Heart left ventricle (tissue), 16 donors: Measurements from ENCODE around the gene PHAF1. TPM values are rescaled to one million over a fixed set of nuclear protein-coding genes. Genes with fewer than 3 reads are reported as not detected.

ENCODE experiments used
- ATAC-seq, 4 donors: fragments of 200-7000 bp; cut with Tn5 transposase; one replicate each; pipeline ENCODE4 v1.9.1; 2020 to 2022; ENCODE audit warnings: moderate library complexity in 4 of 4, mild to moderate bottlenecking in 3 of 4, moderate number of reproducible peaks in 1 of 4
- DNase-seq, 5 donors: peaks; one replicate each; pipeline ENCODE4 v3.0.0-alpha.2; 2020
- H3K27ac ChIP-seq, 12 donors: fragments of 200-600 bp; sonication (generic) in 4 of 12; one replicate each; pipeline versions ENCODE4 v1.5.0 to v1.8.0; 2016 to 2022; ENCODE audit warnings: mild to moderate bottlenecking in 2 of 12
- H3K27me3 ChIP-seq, 9 donors: fragments of 200-600 bp; sonication (generic) in 2 of 9; one replicate each; pipeline versions ENCODE4 v1.5.1 to v1.8.0; 2016 to 2022; ENCODE audit warnings: mild to moderate bottlenecking in 3 of 9
- H3K36me3 ChIP-seq, 9 donors: fragments of 200-600 bp; sonication (generic) in 2 of 9; one replicate each; pipeline versions ENCODE4 v1.5.0 to v1.8.0; 2018 to 2022; ENCODE audit warnings: mild to moderate bottlenecking in 2 of 9
- H3K4me1 ChIP-seq, 12 donors: fragments of 200-600 bp; sonication (generic) in 4 of 12; one replicate each; pipeline versions ENCODE4 v1.5.0 to v1.8.0; 2016 to 2022; ENCODE audit warnings: mild to moderate bottlenecking in 3 of 12
- H3K4me3 ChIP-seq, 12 donors: fragments of 200-600 bp; sonication (generic) in 4 of 12; one replicate each; pipeline versions ENCODE4 v1.5.0 to v1.8.0; 2017 to 2022; ENCODE audit warnings: mild to moderate bottlenecking in 9 of 12, moderate library complexity in 4 of 12
- H3K9me3 ChIP-seq, 12 donors: fragments of 200-600 bp; sonication (generic) in 4 of 12; one replicate each; pipeline versions ENCODE4 v1.5.0 to v1.8.0; 2016 to 2022; ENCODE audit warnings: mild to moderate bottlenecking in 1 of 12
- CTCF ChIP-seq, 12 donors: fragments of 200-600 bp; sonication (generic) in 4 of 12; IDR thresholded peaks; one replicate each; pipeline versions ENCODE4 v1.5.0 to v1.8.0; 2018 to 2022; ENCODE audit warnings: antibody characterized with exemption in 12 of 12, mild to moderate bottlenecking in 5 of 12
- POLR2A ChIP-seq, 2 donors: fragments of 450-650 bp; IDR thresholded peaks; one replicate each; pipeline ENCODE4 v1.6.1; 2017; ENCODE audit warnings: antibody characterized with exemption in 2 of 2, mild to moderate bottlenecking in 2 of 2, moderate library complexity in 2 of 2
- WGBS, 4 donors: extraction: QIAGEN DNeasy Blood & Tissue Kit in 2 of 4; methylation state at CpG; one replicate each; pipeline versions ENCODE4 v1.1.5 to v1.1.7; 2013 to 2018; 5-methylcytosine and 5-hydroxymethylcytosine counted together
- intact Hi-C, 10 donors: fragments of 100-400 bp; cut with DNase I; formaldehyde crosslinking; loops; one replicate each; pipeline versions ENCODE4 v1.11.1 to v1.14.2; 2022
- polyA plus RNA-seq, 2 donors: library from polyadenylated mRNA; stranded (reverse); fragments of 200-250 nt; gene quantifications; one replicate each; pipeline ENCODE4 v1.2.3, GENCODE V29; 2013
- total RNA-seq, 9 donors: library from RNA; depleted of rRNA in 2 of 9; stranded (reverse); fragments of >200 nt in 2 of 9; fragmentation: NEBNext Ultra II Directional in 3 of 9; extraction: Animal tissue kit (Norgen Biotek cat#: 25700) in 3 of 9; gene quantifications; one replicate each; pipeline versions ENCODE4 v1.1.0 to v1.2.4, GENCODE V29; 2016 to 2023
- donor health status: ischemic (EF 13 %, LVEDD 7.1; RV severe dilation, severe dysfunction).
- donor health status: healthy with polysubstance abuse.
- donor health status: DM: no; HTN: yes; CAD: no.
- donor health status: DM: no; HTN: no; CAD: no.
- donor health status: ischemic (EF 25% LVEDD 6.9; RV normal size, moderate dysfunction).
- donor health status: ischemic (EF 25% LVEDD 5.7; RV mildly dilated, moderate dysfunction).
- donor health status: healthy.
- donor health status: DM: yes; HTN: yes; CAD: no.
- donor health status: ischemic (EF 35%, LVEDD 5.7; RV mildly dilated, moderate dysfunction).
- donor health status: nonischemic (EF 11% LVEDD 7.7; RV severe dilation, severe dysfunction).
- donor health status: DM: yes; HTN: yes; CAD: no.
- donor health status: PGD.
- donor health status: ischemic (EF 29% LVEDD 5.4; RV normal size, mild dysfunction).
- donor health status: nonischemic (EF 23%, LVEDD 6.1; RV moderate dilation, normal function).

The PHAF1 gene
- total and polyA plus RNA-seq, 11 donors = 5.6 to 17.8 (median 11.6) TPM

DNA sequence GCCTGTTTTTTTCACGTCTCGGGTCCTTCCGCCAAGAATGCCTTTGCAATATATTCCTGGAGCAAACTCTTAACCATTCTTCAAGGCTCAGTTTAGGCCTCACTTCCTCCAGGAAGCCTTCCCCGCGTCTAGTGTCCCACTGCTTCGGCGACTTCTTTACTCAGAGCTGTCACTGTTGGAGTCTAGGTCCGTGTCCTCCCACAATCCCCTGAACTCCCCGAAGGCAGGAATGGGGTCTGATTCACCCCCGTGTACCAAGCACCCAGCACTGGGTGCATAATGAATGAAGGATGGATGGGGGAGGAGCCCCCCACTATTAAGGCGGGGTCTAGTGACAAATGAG is 73.5 kb downstream of the PHAF1 start:
- intact Hi-C loops = loop anchor here in 5 of 10 donors (1.0 to 10.0 kb wide), 4 partner anchors 22 to 208 kb away; partner anchors contain the start of gene TMEM208 (in 1 of the 5)
- no peaks in the 10 kb centered on the region for H3K36me3 ChIP-seq
- H3K9me3 ChIP-seq = no peaks in the 10 kb centered on the region
- ATAC-seq (no peak), DNase-seq (no peak)
- peak overlapping the region in 11 of 12 donors; percentile 60 to 88 (median 72) for H3K4me3 ChIP-seq
- no peaks in the 10 kb centered on the region for H3K27me3 ChIP-seq
- H3K4me1 ChIP-seq = peaks cover 0 to 55% (median 28%) of the 10 kb centered on the region in 12 donors
- 9% methylated on average over 11 of the region's 11 CpGs for WGBS, 4 donors
- H3K27ac ChIP-seq = peak overlapping the region; percentile 90 to 100 (median 96)
- TF ChIP-seq POLR2A (IDR thresholded peaks at IDR 0.05) = no peak
- TF ChIP-seq CTCF (IDR thresholded peaks at IDR 0.05) = no peak

GRCh38 chr16:67183627-67184452 is 74.1 kb downstream of the PHAF1 start, which contains the start of gene MATCAP1:
Gene MATCAP1, minus strand, starts transcription at chr16:67183963. Its CDS starts 3,353 bp downstream, at chr16:67180610.
- 0 to 1% (median 0%) methylated on average over 37 to 77 of the region's 77 CpGs for WGBS, 4 donors
- intact Hi-C loops = loop anchor here in 7 of 10 donors (1.0 to 10.0 kb wide), 7 partner anchors 23 to 229 kb away; partner anchors contain the start of genes FHOD1 (in 1 of the 7) and TMEM208 (in 1 of the 7)

GRCh38 chr16:67184453-67184994 is 74.8 kb downstream of the PHAF1 start:
- 12 to 23% (median 14%) methylated on average over 45 to 59 of the region's 59 CpGs for WGBS, 4 donors
- Histone ChIP-seq H3K36me3 (no peaks in the 10 kb centered on the region), H3K4me3 (peak overlapping the region; percentile 47 to 88 (median 72)), H3K4me1 (peaks cover 0 to 47% (median 23%) of the 10 kb centered on the region in 12 donors), H3K27ac (peak overlapping the region; percentile 90 to 100 (median 96)), H3K27me3 (no peaks in the 10 kb centered on the region), H3K9me3 (no peaks in the 10 kb centered on the region)
- intact Hi-C loops = loop anchor here in 6 of 10 donors (2.0 to 10.0 kb wide), 4 partner anchors 62 to 230 kb away; partner anchors contain the start of gene FHOD1 (in 1 of the 6)
- DNase-seq = no peak
- no peak for TF ChIP-seq POLR2A (IDR thresholded peaks at IDR 0.05)
- ATAC-seq = peak in 2 of 4 donors; percentile 6 to 9

More at GRCh38 chr16:67183627-67184452, 74.1 kb downstream of the PHAF1 start, which contains the start of gene MATCAP1:
- Histone ChIP-seq H3K4me3 (peak within 1 kb of the TSS; percentile 47 to 88 (median 72)), H3K36me3 (no peaks in the 10 kb centered on the region), H3K27me3 (no peaks in the 10 kb centered on the region), H3K9me3 (no peaks in the 10 kb centered on the region), H3K4me1 (peaks cover 0 to 49% (median 23%) of the 10 kb centered on the region in 12 donors), H3K27ac (peak within 1 kb of the TSS; percentile 90 to 100 (median 96))
- DNase-seq = peak; percentile 95 to 97 (median 96)
- peak in 1 of 2 donors; percentile 54 for TF ChIP-seq POLR2A (IDR thresholded peaks at IDR 0.05)
- TF ChIP-seq CTCF (IDR thresholded peaks at IDR 0.05) = peak in 1 of 12 donors; percentile 10
- ATAC-seq = peak; percentile 93 to 96 (median 94)

- Histone ChIP-seq H3K4me1 (peaks cover 0 to 47% (median 23%) of the 10 kb centered on the region in 12 donors), H3K36me3 (no peaks in the 10 kb centered on the region), H3K27me3 (no peaks in the 10 kb centered on the region), H3K4me3 (peak overlapping the region in 9 of 12 donors; percentile 64 to 88 (median 72)), H3K27ac (peak overlapping the region in 4 of 12 donors; percentile 6 to 97 (median 64)), H3K9me3 (no peaks in the 10 kb centered on the region)
- TF ChIP-seq CTCF (IDR thresholded peaks at IDR 0.05) (peak; percentile 74 to 93 (median 85)), POLR2A (IDR thresholded peaks at IDR 0.05) (no peak)
- 0 to 20% (median 13%) methylated on average over 5 to 43 of the region's 43 CpGs for WGBS, 4 donors
- ATAC-seq = peak; percentile 39 to 66 (median 56)
- intact Hi-C loops = loop anchor here in 8 of 10 donors (1.0 to 10.0 kb wide), 6 partner anchors 26 to 230 kb away; partner anchors contain the start of genes FBXL8 (in 1 of the 8), FHOD1 (in 1 of the 8) and TRADD (in 1 of the 8)
- DNase-seq = peak; percentile 92 to 96 (median 93)
Observed at GRCh38 chr16:67184995-67185650, 75.4 kb downstream of the PHAF1 start.
